Ovary (tissue), 9 donors: Measurements from ENCODE around the gene NECTIN2. TPM values are rescaled to one million over a fixed set of nuclear protein-coding genes. Genes with fewer than 3 reads are reported as not detected.
A peak's percentile ranks its signal among the peaks of the same experiment; 100 is the strongest.

Source experiments
- DNase-seq, 5 donors: peaks; one replicate each; pipeline ENCODE4 v3.0.0-alpha.2; 2019 to 2020
- H3K27ac ChIP-seq, 2 donors: fragments of 200-600 bp; one replicate each; pipeline versions ENCODE4 v1.5.1 to v1.8.0; 2019 to 2022
- H3K27me3 ChIP-seq: fragments of 200-600 bp; one replicate; pipeline ENCODE4 v1.8.0; 2022
- H3K36me3 ChIP-seq: fragments of 200-600 bp; sonication (generic); one replicate; pipeline ENCODE4 v1.5.1; 2019
- H3K4me1 ChIP-seq: one replicate; pipeline ENCODE4 v1.8.1; 2013; ENCODE audit warnings: mild to moderate bottlenecking, moderate library complexity; ENCODE audit not compliant: insufficient read depth
- H3K4me3 ChIP-seq: fragments of 200-600 bp; sonication (generic); one replicate; pipeline ENCODE4 v1.5.1; 2017
- H3K9me3 ChIP-seq, 2 donors: fragments of 200-600 bp in 1 of 2; sonication (generic) in 1 of 2; one replicate each; pipeline versions ENCODE4 v1.5.1 to v1.8.1; 2013 to 2019; ENCODE audit warnings: mild to moderate bottlenecking in 1 of 2, moderate library complexity in 1 of 2
- CTCF ChIP-seq, 3 donors: fragments of 450-650 bp in 2 of 3; fragments of 200-600 bp in 1 of 3; IDR thresholded peaks; one replicate each; pipeline versions ENCODE4 v1.5.1 to v1.8.0; 2016 to 2022; ENCODE audit warnings: antibody characterized with exemption in 3 of 3, mild to moderate bottlenecking in 1 of 3
- EP300 ChIP-seq: sonication (generic); formaldehyde crosslinking; IDR thresholded peaks from one replicate; pipeline ENCODE4 v1.6.1; 2017; ENCODE audit warnings: antibody characterized with exemption
- POLR2A ChIP-seq: fragments of 450-650 bp; IDR thresholded peaks from one replicate; pipeline ENCODE4 v1.6.1; 2017; ENCODE audit warnings: antibody characterized with exemption, mild to moderate bottlenecking, moderate library complexity
- WGBS, 3 donors: extraction: QIAGEN DNeasy Blood & Tissue Kit in 1 of 3; methylation state at CpG; one replicate each; pipeline versions ENCODE4 v1.1.5 to v1.1.7; 2013 to 2017; 5-methylcytosine and 5-hydroxymethylcytosine counted together
- intact Hi-C, 4 donors: fragments of 100-400 bp; cut with DNase I; formaldehyde crosslinking; loops; one replicate each; pipeline versions ENCODE4 v1.11.0 to v1.15.1; 2022 to 2023
- polyA plus RNA-seq, 2 donors: library from polyadenylated mRNA; stranded (reverse); fragments of 200-250 nt in 1 of 2; fragments of 350-450 nt in 1 of 2; fragmentation: Illumina TruSeq in 1 of 2; extraction: RNeasy Lipid Tissue Mini Kit (QIAGEN cat#74804) in 1 of 2; gene quantifications; one replicate each; pipeline ENCODE4 v1.2.3, GENCODE V29; 2013 to 2014
- total RNA-seq, 7 donors: library from RNA; depleted of rRNA in 2 of 7; stranded (reverse); fragments of >200 nt in 2 of 7; fragmentation: NEBNext Ultra II Directional in 3 of 7; extraction: Animal tissue kit (Norgen Biotek cat#: 25700) in 3 of 7; gene quantifications; one replicate each; pipeline versions ENCODE4 v1.1.0 to v1.2.4, GENCODE V29; 2016 to 2023
- donor health status: DM: no; HTN: no; CAD: no; lungs with moderate emphysema.
- donor health status: DM: no; HTN: no; CAD: no.
- donor health status: Bipolar disorder and iron deficiency.
- donor health status: DM: yes; HTN: yes; CAD: no.
- donor health status: DM: no; HTN: no; CAD: no.
- donor health status: DM: yes; HTN: yes; CAD: no.

The NECTIN2 gene
- total and polyA plus RNA-seq, 9 donors: 37.8 to 185 (median 71.8) TPM

- H3K4me1 ChIP-seq: no peaks in the 10 kb centered on the region
- H3K4me3 ChIP-seq: no peak overlapping the region
- H3K36me3 ChIP-seq: no peaks in the 10 kb centered on the region
- H3K9me3 ChIP-seq: no peaks in the 10 kb centered on the region
- DNase-seq: no peak
- no peak for TF ChIP-seq CTCF (IDR thresholded peaks at IDR 0.05)
- no peak for TF ChIP-seq POLR2A
- TF ChIP-seq EP300: no peak
- 78 to 83% (median 80%) methylated on average over 2 of the region's 2 CpGs for WGBS, 3 donors
- H3K27me3 ChIP-seq: no peaks in the 10 kb centered on the region
- no peak overlapping the region for H3K27ac ChIP-seq
- intact Hi-C loops: no loop called here
Observed at GRCh38 chr19:44839276-44839675, 6.8 kb upstream of the NECTIN2 start.

GRCh38 chr19:44840811-44841210 is 5.3 kb upstream of the NECTIN2 start:
- intact Hi-C loops: loop anchor here in 1 of 4 donors (5.0 kb wide), 1 partner anchor 39 kb away; no protein-coding TSS in a partner anchor
- DNase-seq: no peak
- no peak overlapping the region for H3K27ac ChIP-seq
- H3K27me3 ChIP-seq: no peaks in the 10 kb centered on the region
- H3K36me3 ChIP-seq: no peaks in the 10 kb centered on the region
- 66 to 78% (median 70%) methylated on average over 7 of the region's 7 CpGs for WGBS, 3 donors
- H3K4me1 ChIP-seq: peaks cover 3% of the 10 kb centered on the region
- no peak overlapping the region for H3K4me3 ChIP-seq
- TF ChIP-seq EP300 (no peak), POLR2A (no peak), CTCF (IDR thresholded peaks at IDR 0.05) (no peak)
- no peaks in the 10 kb centered on the region for H3K9me3 ChIP-seq

- no peak for DNase-seq
- H3K27ac ChIP-seq: no peak overlapping the region
- peaks cover 3% of the 10 kb centered on the region for H3K4me1 ChIP-seq
- TF ChIP-seq EP300 (no peak), CTCF (IDR thresholded peaks at IDR 0.05) (no peak), POLR2A (no peak)
- no peaks in the 10 kb centered on the region for H3K9me3 ChIP-seq
- intact Hi-C loops: loop anchor here in 1 of 4 donors (5.0 kb wide), 1 partner anchor 39 kb away; no protein-coding TSS in a partner anchor
- H3K36me3 ChIP-seq: no peaks in the 10 kb centered on the region
- WGBS, 3 donors: 80 to 87% (median 87%) methylated on average over 3 of the region's 3 CpGs
- no peaks in the 10 kb centered on the region for H3K27me3 ChIP-seq
- no peak overlapping the region for H3K4me3 ChIP-seq
Observed at GRCh38 chr19:44841231-44841630, 4.9 kb upstream of the NECTIN2 start.

- 3 to 10% (median 5%) methylated on average over 12 of the region's 12 CpGs for WGBS, 3 donors
- no peaks in the 10 kb centered on the region for H3K9me3 ChIP-seq
- H3K36me3 ChIP-seq: no peaks in the 10 kb centered on the region
- H3K4me1 ChIP-seq: peaks cover 6% of the 10 kb centered on the region
- DNase-seq: peak in 2 of 5 donors; percentile 68 to 74
- H3K27me3 ChIP-seq: no peaks in the 10 kb centered on the region
- peak overlapping the region in 1 of 2 donors; percentile 53 for H3K27ac ChIP-seq
- no peak for TF ChIP-seq EP300
- TF ChIP-seq POLR2A: no peak
- no peak for TF ChIP-seq CTCF (IDR thresholded peaks at IDR 0.05)
- intact Hi-C loops: loop anchor here in 2 of 4 donors (2.0 kb wide), 2 partner anchors 42 to 44 kb away; no protein-coding TSS in a partner anchor
- peak overlapping the region; percentile 100 for H3K4me3 ChIP-seq
Observed at GRCh38 chr19:44845286-44845611, 848 bp upstream of the NECTIN2 start.
